ENCODE measurements around the gene APBA1. TPM values are rescaled to one million over a fixed set of nuclear protein-coding genes. Genes with fewer than 3 reads are reported as not detected.

APBA1 gene
- total RNA-seq, 1 donor from 2014 or later, result 4.3 TPM

DNA sequence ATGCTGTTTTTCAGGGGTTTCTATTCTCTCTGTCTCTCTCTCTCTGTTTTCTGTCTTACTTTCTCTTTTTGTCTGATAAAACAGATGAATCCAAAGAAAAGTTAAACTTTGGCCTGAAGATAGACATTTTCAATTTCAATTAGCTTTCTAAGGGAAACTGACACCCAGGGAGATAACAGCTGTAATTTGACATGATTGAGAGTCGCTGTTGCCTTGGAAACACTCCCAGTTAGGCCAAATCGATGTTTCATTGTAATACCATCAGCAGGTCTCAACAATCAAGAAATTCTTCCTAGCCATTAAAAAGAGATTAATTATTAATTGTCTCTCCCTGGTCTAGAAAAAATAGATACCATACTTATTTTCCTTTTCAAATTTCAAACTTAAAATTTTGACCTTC, 294.2 kb downstream of the APBA1 start:
- TF ChIP-seq, protein P1, sequence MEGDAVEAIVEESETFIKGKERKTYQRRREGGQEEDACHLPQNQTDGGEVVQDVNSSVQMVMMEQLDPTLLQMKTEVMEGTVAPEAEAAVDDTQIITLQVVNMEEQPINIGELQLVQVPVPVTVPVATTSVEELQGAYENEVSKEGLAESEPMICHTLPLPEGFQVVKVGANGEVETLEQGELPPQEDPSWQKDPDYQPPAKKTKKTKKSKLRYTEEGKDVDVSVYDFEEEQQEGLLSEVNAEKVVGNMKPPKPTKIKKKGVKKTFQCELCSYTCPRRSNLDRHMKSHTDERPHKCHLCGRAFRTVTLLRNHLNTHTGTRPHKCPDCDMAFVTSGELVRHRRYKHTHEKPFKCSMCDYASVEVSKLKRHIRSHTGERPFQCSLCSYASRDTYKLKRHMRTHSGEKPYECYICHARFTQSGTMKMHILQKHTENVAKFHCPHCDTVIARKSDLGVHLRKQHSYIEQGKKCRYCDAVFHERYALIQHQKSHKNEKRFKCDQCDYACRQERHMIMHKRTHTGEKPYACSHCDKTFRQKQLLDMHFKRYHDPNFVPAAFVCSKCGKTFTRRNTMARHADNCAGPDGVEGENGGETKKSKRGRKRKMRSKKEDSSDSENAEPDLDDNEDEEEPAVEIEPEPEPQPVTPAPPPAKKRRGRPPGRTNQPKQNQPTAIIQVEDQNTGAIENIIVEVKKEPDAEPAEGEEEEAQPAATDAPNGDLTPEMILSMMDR (IDR thresholded peaks at IDR 0.05), result no peak
- Histone ChIP-seq H3K4me1 (peaks cover 24% of the 10 kb centered on the region), H3K27ac (no peak overlapping the region), H3K36me3 (no peaks in the 10 kb centered on the region), H3K27me3 (ENCODE audit: low read depth) (no peaks in the 10 kb centered on the region), H3K4me3 (no peak overlapping the region), H3K9me3 (no peaks in the 10 kb centered on the region)
- ATAC-seq (no peak), DNase-seq (no peak)
- intact Hi-C loops (cut with DNase I), result no loop called here

Other genes starting within 250 kb of the APBA1 start
- gene PTAR1, start 87.6 kb upstream of the APBA1 start, total RNA-seq, result 46.4 TPM
- 5.2 TPM for gene CFAP95, start 148.4 kb upstream of the APBA1 start, total RNA-seq